Endothelial cell of umbilical vein (primary cell): Measurements from ENCODE around the gene SLC49A3. TPM values are rescaled to one million over a fixed set of nuclear protein-coding genes. Genes with fewer than 3 reads are reported as not detected.

ENCODE experiments used
- BruUV-seq: library from RNA; stranded (reverse); fragments of 400-500 nt; replicated peaks from 2 replicates; lab custom pipeline; 2021; lab: Mats Ljungman, UMichigan
- CTCF ChIA-PET: fragments of 300-600, 350-600 bp; sonication (Branson Sonifier 250); formaldehyde crosslinking; loops from one replicate; lab custom pipeline; 2021; ENCODE audit warnings: antibody characterized with exemption, inconsistent platforms; lab: Charles Lee
- POLR2A ChIA-PET: fragments of 300-600, 350-600 bp; sonication (Branson Sonifier 250); formaldehyde crosslinking; loops from one replicate; lab custom pipeline; 2021; ENCODE audit warnings: antibody characterized with exemption, inconsistent platforms; lab: Charles Lee
- DNase-seq: peaks from one replicate; pipeline ENCODE4 v3.0.0-alpha.2; 2011; ENCODE audit warnings: low read depth, low spot score
- FAIRE-seq: peaks from 2 replicates; lab custom pipeline; 2011; peaks lifted over from hg19 to GRCh38; lab: Jason Lieb, UNC
- H2AFZ ChIP-seq: 2 replicates; pipeline ENCODE4 v1.6.0; 2012; ENCODE audit warnings: low read depth, low read length, control low read depth, inconsistent platforms
- H3K27ac ChIP-seq: 2 replicates; pipeline ENCODE4 v1.5.1; 2011; ENCODE audit warnings: low read depth, mild to moderate bottlenecking, control low read depth, low read length, moderate library complexity; ENCODE audit not compliant: insufficient read depth
- H3K27me3 ChIP-seq, 2 experiments: 2 replicates each; pipeline versions ENCODE4 v1.6.0 to v1.6.1; 2011; ENCODE audit warnings: low read length in 2 of 2, mixed read lengths in 1 of 2; ENCODE audit not compliant: control insufficient read depth in 2 of 2, insufficient read depth in 2 of 2
- H3K36me3 ChIP-seq, 2 experiments: 2 replicates in 1 of 2; 3 replicates in 1 of 2; pipeline ENCODE4 v1.5.1; 2011; ENCODE audit warnings: low read length in 2 of 2, mild to moderate bottlenecking in 1 of 2, moderate library complexity in 1 of 2; ENCODE audit not compliant: control insufficient read depth in 2 of 2, insufficient read depth in 2 of 2; ENCODE audit errors: extremely low read depth in 1 of 2
- H3K4me1 ChIP-seq: 3 replicates; pipeline ENCODE4 v1.5.1; 2011; ENCODE audit warnings: mild to moderate bottlenecking, low read length; ENCODE audit not compliant: control insufficient read depth, insufficient read depth; ENCODE audit errors: extremely low read depth
- H3K4me2 ChIP-seq: 2 replicates; pipeline ENCODE4 v1.6.1; 2011; ENCODE audit warnings: low read length, control low read depth, mixed read lengths; ENCODE audit not compliant: insufficient read depth
- H3K4me3 ChIP-seq, 3 experiments: fragments of 200-600 bp in 1 of 3; sonication (generic), shearing (Covaris generic) in 1 of 3; replicated peaks in 1 of 3; 2 replicates each; pipeline ENCODE4 v1.5.1; 2011 to 2016; ENCODE audit warnings: control low read depth in 3 of 3, low read length in 3 of 3, mild to moderate bottlenecking in 2 of 3, inconsistent platforms in 1 of 3, low read depth in 1 of 3, moderate library complexity in 1 of 3; ENCODE audit not compliant: insufficient read depth in 1 of 3
- H3K79me2 ChIP-seq: 2 replicates; pipeline ENCODE4 v1.6.0; 2012; ENCODE audit warnings: low read length, inconsistent platforms; ENCODE audit not compliant: control insufficient read depth, insufficient read depth
- H3K9ac ChIP-seq: replicated peaks from 2 replicates; pipeline ENCODE3; 2011; ENCODE audit warnings: low read length, control low read depth; ENCODE audit not compliant: insufficient read depth; ENCODE audit errors: extremely low read depth
- H3K9me1 ChIP-seq: replicated peaks from 3 replicates; pipeline ENCODE4 v1.6.0; 2011; ENCODE audit warnings: mild to moderate bottlenecking, low read length; ENCODE audit not compliant: control insufficient read depth, insufficient read depth; ENCODE audit errors: extremely low read depth
- H3K9me3 ChIP-seq: replicated peaks from 2 replicates; pipeline ENCODE4 v1.5.1; 2012; ENCODE audit warnings: low read length, inconsistent platforms; ENCODE audit not compliant: control insufficient read depth, insufficient read depth
- H4K20me1 ChIP-seq: replicated peaks from 2 replicates; pipeline ENCODE3; 2011; ENCODE audit warnings: mild to moderate bottlenecking, low read length; ENCODE audit not compliant: control insufficient read depth, insufficient read depth; ENCODE audit errors: extremely low read depth
- CTCF ChIP-seq, 2 donors: IDR thresholded peaks; 1 replicate in 1 of 2; 2 replicates in 1 of 2; pipeline ENCODE4 v1.5.1; 2011; ENCODE audit warnings: low read length in 2 of 2, mild to moderate bottlenecking in 2 of 2, moderate library complexity in 2 of 2, control low read depth in 1 of 2, inconsistent platforms in 1 of 2, low read depth in 1 of 2; ENCODE audit not compliant: insufficient read depth in 1 of 2; ENCODE audit errors: extremely low read depth in 1 of 2
- EZH2 ChIP-seq: IDR thresholded peaks from 2 replicates; pipeline ENCODE4 v1.6.1; 2012; ENCODE audit warnings: borderline replicate concordance, low read depth, mild to moderate bottlenecking, moderate library complexity, low read length, inconsistent platforms; ENCODE audit not compliant: severe bottlenecking
- FOS ChIP-seq: IDR thresholded peaks from 2 replicates; pipeline ENCODE4 v1.6.1; 2011; ENCODE audit warnings: mild to moderate bottlenecking, low read length, moderate library complexity, borderline replicate concordance; ENCODE audit not compliant: insufficient read depth
- GATA2 ChIP-seq: IDR thresholded peaks from 2 replicates; pipeline ENCODE4 v1.7.0; 2011; ENCODE audit warnings: low read depth, mild to moderate bottlenecking, moderate library complexity, mixed read lengths, low read length; ENCODE audit not compliant: insufficient read length, insufficient read depth
- JUN ChIP-seq: IDR thresholded peaks from 2 replicates; pipeline ENCODE4 v1.6.1; 2011; ENCODE audit warnings: borderline replicate concordance, low read depth; ENCODE audit not compliant: insufficient read length, insufficient read depth
- MAX ChIP-seq: IDR thresholded peaks from 2 replicates; pipeline ENCODE4 v1.6.1; 2011; ENCODE audit not compliant: insufficient read depth, insufficient read length
- MYC ChIP-seq: IDR thresholded peaks from one replicate; pipeline ENCODE4 v1.6.1; 2011; ENCODE audit warnings: mild to moderate bottlenecking, low read depth, low read length
- POLR2A ChIP-seq: IDR thresholded peaks from 2 replicates; pipeline ENCODE4 v1.6.1; 2012; ENCODE audit warnings: low read depth, mild to moderate bottlenecking, control low read depth, low read length
- POLR2AphosphoS5 ChIP-seq: IDR thresholded peaks from 2 replicates; pipeline ENCODE4 v1.6.1; 2012; ENCODE audit warnings: low read depth, mild to moderate bottlenecking, control low read depth, low read length, moderate library complexity; ENCODE audit not compliant: insufficient read depth
- dilution Hi-C: fragments of 300-500 bp; cut with MboI; formaldehyde crosslinking; loops from one replicate; pipeline ENCODE4 v1.15.0; 2019; ENCODE audit warnings: low sequenced_read_pairs; ENCODE audit not compliant: extremely low pct_ligation_motif_present
- intact Hi-C: fragments of 100-400 bp; cut with micrococcal nuclease; formaldehyde crosslinking; loops from one replicate; pipeline ENCODE4 v1.10.0; 2022
- polyA plus RNA-seq, 4 experiments: library from polyadenylated mRNA; depleted of rRNA in 3 of 4; stranded (reverse) in 3 of 4; unstranded in 1 of 4; fragments of >200 nt; gene quantifications; 2 replicates each; pipeline versions ENCODE4 v1.2.1 to v1.2.3, GENCODE V29; 2011 to 2012; ENCODE audit warnings: missing spikeins in 1 of 4
- total RNA-seq: library from RNA; stranded (reverse); gene quantifications from 2 replicates; pipeline ENCODE4 v1.2.3, GENCODE V29; 2021

SLC49A3 gene
- total and polyA plus RNA-seq, 2 donors (not counting 3 experiments of a cell fraction or from before 2014, with no cell fraction given) = 4.2 to 11.5 TPM

- no peaks in the 10 kb centered on the region for H3K36me3 ChIP-seq
- no peaks in the 10 kb centered on the region for H4K20me1 ChIP-seq
- no peak for FAIRE-seq
- intact Hi-C loops = no loop called here
- no peak overlapping the region for H3K4me3 ChIP-seq
- H3K79me2 ChIP-seq = no peaks in the 10 kb centered on the region
- no peak for TF ChIP-seq POLR2AphosphoS5
- no peak for TF ChIP-seq MAX
- TF ChIP-seq GATA2 = no peak
- no peak for TF ChIP-seq EZH2
- no peak for TF ChIP-seq POLR2A
- TF ChIP-seq JUN = no peak
- TF ChIP-seq MYC = no peak
- TF ChIP-seq FOS = no peak
- TF ChIP-seq CTCF (IDR thresholded peaks at IDR 0.05; ENCODE audit: extremely low read depth in 1 of 2, insufficient read depth in 1 of 2, low read depth in 1 of 2, low read length in 2 of 2) = no peak
- dilution Hi-C loops = no loop called here
- H3K27me3 ChIP-seq = no peaks in the 10 kb centered on the region
- ChIA-PET POLR2A (no interaction called here), CTCF (no interaction called here)
- no peaks in the 10 kb centered on the region for H3K4me1 ChIP-seq
- no peak overlapping the region for H3K27ac ChIP-seq
- no peaks in the 10 kb centered on the region for H3K9me1 ChIP-seq
- H3K9ac ChIP-seq = no peak overlapping the region
- DNase-seq = no peak
- no peak overlapping the region for H2AFZ ChIP-seq
- no peak overlapping the region for H3K4me2 ChIP-seq
- H3K9me3 ChIP-seq = no peaks in the 10 kb centered on the region
- no TSS peak for BruUV-seq
Observed at GRCh38 chr4:647481-647880, 41.5 kb downstream of the SLC49A3 start.
